HS-5 (cell line): ENCODE results near the gene GNLY.
A peak's percentile ranks its signal among the peaks of the same experiment; 100 is the strongest.
"Not testable (repeated sequence)": the region's sequence is repeated elsewhere in the genome, so short reads cannot be mapped to it uniquely, and the experiment has no call there.

Experiments used
- DNase-seq: peaks from one replicate; pipeline ENCODE4 v3.0.0-alpha.2; 2012; ENCODE audit warnings: low read depth

Gene GNLY

DNA sequence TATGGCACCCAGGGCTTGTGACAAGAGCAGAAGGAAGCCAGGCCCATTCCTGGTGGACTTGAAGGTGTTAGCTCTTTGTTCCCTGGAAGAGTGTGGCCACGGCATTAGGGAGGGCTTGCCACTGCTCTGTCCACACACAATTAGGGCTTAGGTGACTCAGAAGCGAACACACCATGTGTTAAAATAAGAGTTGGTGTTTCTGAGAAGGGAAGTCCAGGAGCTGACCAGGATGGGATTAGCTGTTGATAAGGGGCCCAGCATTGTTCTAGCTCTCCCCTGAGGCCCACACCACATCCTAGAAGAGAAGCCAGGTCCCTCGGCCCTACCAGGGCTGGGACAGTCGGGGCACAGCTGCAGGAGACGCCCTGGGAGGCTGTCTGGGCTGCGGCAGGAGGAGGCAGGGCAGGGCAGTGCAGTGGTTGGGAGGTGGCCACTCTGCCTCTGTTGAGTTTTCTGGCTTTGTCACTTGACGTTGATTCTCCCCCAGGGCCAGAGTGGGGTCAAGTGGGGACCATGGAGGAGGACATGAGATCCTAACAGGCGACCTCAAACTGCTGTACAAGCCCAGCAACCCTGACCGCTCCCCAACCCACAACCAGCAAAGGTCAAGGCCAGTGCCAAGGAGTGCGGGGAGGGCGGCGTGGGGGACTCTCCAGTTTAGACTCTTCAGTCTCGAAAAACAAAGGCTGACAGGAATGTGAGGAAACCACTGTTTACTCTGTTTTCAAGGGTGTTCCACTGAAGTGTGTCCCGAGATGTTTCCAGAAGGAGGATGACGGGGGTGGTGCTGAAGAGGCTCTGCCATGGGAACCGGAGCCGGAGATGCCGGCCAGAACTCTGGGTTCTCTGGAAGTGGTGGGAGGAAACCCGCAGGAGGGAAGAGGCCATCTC is 16.8 kb downstream of the GNLY start:
- no peak for DNase-seq

GRCh38 chr2:85711578-85712060 is 17.5 kb downstream of the GNLY start:
- no peak for DNase-seq

GRCh38 chr2:85712336-85712735 is 18.2 kb downstream of the GNLY start:
- no peak for DNase-seq

DNA sequence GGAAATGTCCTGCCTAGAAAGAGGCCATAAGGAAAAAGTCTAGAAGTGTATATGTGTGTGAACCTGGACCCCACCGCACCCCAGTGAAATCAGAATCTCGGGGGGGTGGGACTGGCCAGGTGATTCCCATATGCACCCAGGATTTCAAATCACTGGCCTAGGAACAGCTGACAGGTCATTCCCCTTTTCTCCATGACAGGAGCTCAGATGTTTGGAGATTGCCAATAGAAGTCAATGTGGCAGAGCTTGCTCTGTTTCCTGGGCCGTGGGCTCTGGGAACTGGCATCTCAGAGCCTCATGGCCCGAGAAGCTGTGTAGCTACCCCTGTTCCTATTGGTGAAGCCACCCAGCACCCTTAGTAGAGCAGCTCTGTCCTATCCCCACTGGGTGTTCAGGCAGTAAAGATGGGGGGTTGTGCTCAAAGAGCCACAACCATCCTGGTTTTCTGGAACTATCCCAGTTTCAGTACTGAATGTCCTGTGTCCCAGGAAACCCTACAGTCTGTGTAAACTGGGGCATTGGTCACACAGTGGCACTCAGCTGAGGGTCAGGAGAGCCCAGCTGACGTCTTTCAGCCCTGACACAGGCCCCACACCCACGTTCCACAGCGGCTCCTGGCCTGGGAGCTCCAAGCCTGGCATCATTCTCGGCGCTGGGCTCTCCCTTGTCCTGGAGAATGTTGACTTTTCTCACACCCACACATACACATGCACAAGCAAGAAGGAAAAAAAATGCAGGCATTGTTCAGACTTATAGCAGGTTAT is 18.9 kb downstream of the GNLY start:
- no peak for DNase-seq

DNA sequence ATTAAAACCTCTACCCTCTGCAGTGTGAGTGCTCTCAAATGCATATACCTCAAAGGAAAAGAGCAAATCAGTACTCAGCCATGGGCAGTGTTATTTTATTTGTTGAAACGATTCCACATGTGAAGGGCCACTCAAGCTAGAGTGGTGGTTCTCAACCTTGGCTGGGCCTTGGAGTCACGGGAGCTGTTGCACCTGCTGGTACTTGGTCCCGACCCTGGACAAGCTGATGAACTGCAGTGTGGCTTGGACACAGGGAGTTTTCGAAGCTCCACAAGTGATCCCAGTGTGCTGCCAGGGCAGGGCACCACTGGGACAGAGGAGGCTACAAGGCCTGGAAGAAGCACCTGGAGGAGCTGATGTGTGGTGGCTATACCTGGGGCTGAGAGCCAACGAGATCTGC is 19.7 kb downstream of the GNLY start:
- DNase-seq: no peak

GRCh38 chr2:85714421-85714820 is 20.3 kb downstream of the GNLY start:
- DNase-seq: not testable (repeated sequence)

DNA sequence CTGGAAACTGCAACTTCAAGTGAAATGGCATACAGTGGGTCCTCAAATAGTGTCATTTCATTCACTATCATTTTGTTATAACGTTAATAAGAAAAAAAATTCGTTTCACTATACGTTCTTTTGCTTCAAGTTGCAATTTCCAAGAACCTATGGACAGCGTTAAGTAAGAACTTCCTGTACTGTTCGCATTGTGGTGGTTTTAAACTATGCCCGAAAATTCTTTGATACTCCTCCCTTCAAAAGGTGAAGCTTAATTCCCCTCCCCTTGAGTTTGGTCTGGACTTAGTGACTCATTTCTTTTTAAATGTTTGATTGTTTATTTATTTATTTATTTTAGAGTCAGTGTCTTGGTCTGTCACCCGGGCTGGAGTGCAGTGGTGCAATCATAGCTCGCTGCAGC is 20.7 kb downstream of the GNLY start:
- DNase-seq: no peak

GRCh38 chr2:85716346-85716914 is 22.3 kb downstream of the GNLY start:
- DNase-seq: no peak

DNA sequence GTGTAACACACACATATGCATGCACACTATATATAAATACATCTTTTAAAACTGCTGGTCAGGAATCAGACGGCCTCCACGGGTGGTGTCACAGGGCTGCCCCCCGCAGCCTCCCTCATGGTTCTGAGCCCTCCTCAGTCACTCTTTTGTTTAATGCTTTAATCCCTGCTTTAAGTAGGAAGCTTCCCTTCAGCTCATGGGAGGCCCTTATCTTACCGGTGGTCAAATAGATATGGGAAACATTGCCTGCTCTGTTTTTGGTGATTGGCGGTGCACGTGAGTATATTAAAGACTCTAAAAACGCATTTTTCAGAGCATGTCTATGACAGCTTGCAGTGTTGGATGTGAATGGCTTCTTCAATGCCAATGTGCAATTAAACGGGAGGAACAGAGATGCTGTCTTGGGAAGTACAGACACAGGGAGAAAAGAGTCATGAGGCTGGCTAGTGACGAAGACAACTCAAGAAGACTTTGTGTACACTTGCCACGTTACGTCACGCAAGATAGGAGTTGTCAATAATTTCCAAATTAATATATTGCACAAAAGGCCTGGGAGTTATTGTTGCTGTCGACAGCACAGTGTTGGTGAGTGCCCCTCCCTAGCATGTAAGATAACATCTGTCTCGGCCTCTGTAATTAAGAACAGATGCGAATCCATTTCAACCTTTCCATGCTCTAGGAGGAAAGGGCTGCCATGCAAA is 23.3 kb downstream of the GNLY start:
- peak; percentile 64 for DNase-seq

DNA sequence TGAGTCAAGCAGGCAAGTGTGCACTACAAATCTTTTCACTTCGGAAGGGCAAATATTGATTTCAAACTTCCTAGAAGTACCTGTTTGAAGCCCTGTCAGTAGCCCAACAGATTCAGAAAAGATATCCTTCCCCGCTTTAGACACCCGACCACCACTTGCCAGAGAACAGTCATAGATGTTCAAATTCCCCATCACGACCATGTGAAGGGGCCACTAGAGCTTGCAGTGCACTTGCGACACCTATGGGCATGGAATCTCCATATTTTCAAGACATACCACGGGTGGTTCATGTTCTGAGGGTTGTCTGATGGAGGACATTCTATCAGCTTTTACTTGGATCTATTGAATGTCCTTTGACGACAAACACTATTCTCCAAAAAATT is 23.8 kb downstream of the GNLY start:
- no peak for DNase-seq

DNA sequence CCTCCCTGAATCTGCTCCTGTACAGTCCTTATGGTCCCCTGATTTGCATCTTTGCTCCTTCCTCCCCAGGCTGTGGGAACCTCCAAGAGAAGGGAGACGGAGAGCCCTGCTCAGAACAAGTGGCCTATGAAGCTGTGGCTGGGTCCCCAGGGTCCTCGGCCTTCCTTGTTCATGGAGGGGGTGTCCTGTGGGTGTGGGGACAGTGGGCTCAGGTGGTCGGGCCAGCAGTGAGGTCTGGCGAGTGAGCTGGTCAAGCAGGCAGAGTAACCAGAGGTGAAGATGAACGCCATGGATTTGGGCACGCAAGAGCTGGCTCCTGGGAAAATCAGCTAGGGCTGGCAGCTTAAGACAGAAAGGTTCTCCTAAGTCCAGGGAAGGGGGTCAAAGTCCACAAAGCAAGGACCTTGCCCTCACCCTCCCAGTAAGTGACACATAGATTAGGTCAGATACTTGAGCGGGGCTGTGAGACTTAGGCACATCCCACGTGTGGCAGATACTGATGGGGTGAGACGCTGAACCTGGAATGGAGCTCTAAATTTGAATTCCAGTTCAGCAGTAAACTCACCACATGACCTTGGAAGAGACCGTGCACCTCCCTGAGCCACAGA is 24.8 kb downstream of the GNLY start:
- DNase-seq: no peak

- no peak for DNase-seq
These were observed 25.6 kb downstream of the GNLY start for GRCh38 chr2:85719609-85720240.

GRCh38 chr2:85720533-85720932 is 26.4 kb downstream of the GNLY start:
- DNase-seq: no peak

GRCh38 chr2:85721641-85722040 is 27.5 kb downstream of the GNLY start:
- no peak for DNase-seq

GRCh38 chr2:85722519-85722918 is 28.4 kb downstream of the GNLY start:
- no peak for DNase-seq

GRCh38 chr2:85723707-85724360 is 29.7 kb downstream of the GNLY start:
- DNase-seq: no peak

- no peak for DNase-seq
These were observed 30.6 kb downstream of the GNLY start for GRCh38 chr2:85724731-85725181.

GRCh38 chr2:85725451-85725850 is 31.3 kb downstream of the GNLY start:
- no peak for DNase-seq

DNA sequence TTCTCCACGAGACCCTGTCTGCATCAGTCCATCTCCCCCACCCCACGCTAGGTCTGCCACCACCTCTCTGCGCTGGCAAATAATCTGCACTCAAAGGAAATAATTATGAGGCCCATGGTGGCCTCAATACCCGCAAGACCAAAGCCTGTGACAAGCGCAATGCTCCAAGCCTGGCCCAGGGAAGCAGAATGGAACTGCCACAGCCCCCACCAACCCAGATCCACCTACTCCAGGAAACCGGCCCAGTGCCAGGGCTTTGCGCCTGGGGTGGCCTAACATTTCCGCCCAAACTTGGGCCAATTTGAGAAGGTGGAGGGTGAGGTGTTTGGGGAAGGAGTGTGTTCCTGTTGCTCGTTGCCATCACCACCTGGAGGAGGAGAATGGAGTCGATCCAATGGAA is 33.6 kb downstream of the GNLY start:
- no peak for DNase-seq

DNA sequence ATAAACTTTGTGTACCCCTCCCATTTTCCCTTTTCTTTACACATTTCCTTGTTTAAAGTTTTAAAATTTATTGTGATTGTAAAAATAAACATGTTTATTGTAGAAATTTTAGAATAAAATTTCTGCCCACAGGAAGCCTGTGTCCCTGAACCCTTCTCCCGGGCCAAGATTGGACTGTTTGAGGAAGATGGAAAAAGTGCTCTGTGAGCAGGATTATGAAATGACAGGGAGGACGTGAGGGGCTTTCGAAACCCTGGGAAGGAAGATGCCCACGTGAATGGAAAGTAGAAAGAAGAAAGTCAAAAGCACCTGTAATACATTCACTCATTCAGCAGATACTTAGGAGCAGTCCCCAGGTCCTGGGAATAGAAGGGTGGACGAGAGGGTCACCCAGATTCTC is 34.2 kb downstream of the GNLY start:
- DNase-seq: no peak
